GM12865 (cell line): ENCODE results near the gene HSPA14.
"Not testable (repeated sequence)": the region's sequence is repeated elsewhere in the genome, so short reads cannot be mapped to it uniquely, and the experiment has no call there.

Source experiments
- DNase-seq: peaks from one replicate; pipeline ENCODE4 v3.0.0; 2010; ENCODE audit warnings: low read depth
- H3K4me3 ChIP-seq: 2 replicates; pipeline ENCODE4 v1.5.1; 2011; ENCODE audit warnings: mild to moderate bottlenecking, low read depth, low read length, control low read depth
- CTCF ChIP-seq: IDR thresholded peaks from 2 replicates; pipeline ENCODE4 v1.5.1; 2011; ENCODE audit warnings: low read length, control low read depth, low read depth, inconsistent platforms; ENCODE audit not compliant: insufficient read depth; ENCODE audit errors: missing control alignments

Gene HSPA14

GRCh38 chr10:14810969-14811953 lies 26.8 kb upstream of the HSPA14 start:
- H3K4me3 ChIP-seq: no peak overlapping the region
- no peak for DNase-seq
- TF ChIP-seq CTCF: no peak

GRCh38 chr10:14812271-14812670 lies 25.8 kb upstream of the HSPA14 start:
- H3K4me3 ChIP-seq: no peak overlapping the region
- TF ChIP-seq CTCF: no peak
- no peak for DNase-seq

- H3K4me3 ChIP-seq: no peak overlapping the region
- TF ChIP-seq CTCF: no peak
- no peak for DNase-seq
Observed at GRCh38 chr10:14815681-14816080, 22.4 kb upstream of the HSPA14 start.

GRCh38 chr10:14816717-14817116 lies 21.4 kb upstream of the HSPA14 start:
- not testable (repeated sequence) for H3K4me3 ChIP-seq, DNase-seq

GRCh38 chr10:14820010-14820774 lies 17.9 kb upstream of the HSPA14 start:
- TF ChIP-seq CTCF: no peak
- DNase-seq: no peak
- no peak overlapping the region for H3K4me3 ChIP-seq

GRCh38 chr10:14820775-14821154 lies 17.3 kb upstream of the HSPA14 start:
- no peak overlapping the region for H3K4me3 ChIP-seq
- no peak for DNase-seq
- no peak for TF ChIP-seq CTCF

- no peak for DNase-seq
- TF ChIP-seq CTCF: no peak
- no peak overlapping the region for H3K4me3 ChIP-seq
Observed at GRCh38 chr10:14821635-14822375, 16.3 kb upstream of the HSPA14 start.
